Measurements from ENCODE around the gene SPATA6L. TPM values are rescaled to one million over a fixed set of nuclear protein-coding genes. Genes with fewer than 3 reads are reported as not detected.
A peak's percentile ranks its signal among the peaks of the same experiment; 100 is the strongest.

Gene SPATA6L
- total and polyA plus RNA-seq, 2 of the 4 experiments (the other 2 are of a cell fraction), result 0.18 to 0.84 TPM

- no peak overlapping the region for H3K18ac ChIP-seq (ENCODE audit: low read depth, low read length)
- no peak overlapping the region for H2AK5ac ChIP-seq (ENCODE audit: low read depth, low read length)
- no peak overlapping the region for H2BK5ac ChIP-seq (ENCODE audit: low read depth, low read length, poor library complexity, severe bottlenecking)
- H3K56ac ChIP-seq (ENCODE audit: extremely low read depth, insufficient read depth, low read length), result no peak overlapping the region
- H3K23ac ChIP-seq (ENCODE audit: low read depth, low read length), result no peak overlapping the region
- H3K4me2 ChIP-seq (ENCODE audit: low read depth, low read length), result no peak overlapping the region
- no peaks in the 10 kb centered on the region for H3K27me3 ChIP-seq (ENCODE audit: control insufficient read depth, insufficient read depth, low read length)
- ATAC-seq (ENCODE audit: low read depth) (peak; percentile 72), DNase-seq (peak; percentile 64)
- no peak overlapping the region for H2AK9ac ChIP-seq (replicated peaks; ENCODE audit: low read depth, low read length, poor library complexity)
- BruUV-seq (replicated peaks), result no TSS peak
- no peak overlapping the region for H2BK15ac ChIP-seq (ENCODE audit: low read depth, low read length)
- H3K79me1 ChIP-seq (ENCODE audit: low read depth in 1 of 2, low read length in 2 of 2), result no peaks in the 10 kb centered on the region
- H3K4me3 ChIP-seq (ENCODE audit: insufficient read depth, low read depth, low read length), result no peak overlapping the region
- no peak overlapping the region for H4K8ac ChIP-seq (ENCODE audit: low read depth in 2 of 2, low read length in 2 of 2)
- ChIA-PET CTCF (interaction anchor here (1.2 kb wide), 1 partner anchor 10 kb away, joined by 3 read pairs; no protein-coding TSS in a partner anchor), POLR2A (ENCODE audit: unreplicated experiment) (interaction anchor here (0.6 kb wide), 1 partner anchor 29 kb away, joined by 6 read pairs; no protein-coding TSS in a partner anchor)
- H4K5ac ChIP-seq (ENCODE audit: low read depth, low read length), result no peak overlapping the region
- H3K9me1 ChIP-seq (ENCODE audit: insufficient read depth, low read length), result no peaks in the 10 kb centered on the region
- no peak overlapping the region for H2BK120ac ChIP-seq (ENCODE audit: low read depth, low read length)
- H3K4me1 ChIP-seq (ENCODE audit: control insufficient read depth, insufficient read depth, low read length), result no peaks in the 10 kb centered on the region; the same call in 1 of the 2 replicates
- no peaks in the 10 kb centered on the region for H3K36me3 ChIP-seq (ENCODE audit: control insufficient read depth, insufficient read depth, low read length)
- no peak overlapping the region for H2BK20ac ChIP-seq (ENCODE audit: low read depth, low read length)
- 17% methylated on average over 1 of the region's 4 CpGs; no CpG with 5 or more reads in 1 of the 2 experiments for WGBS, 2 experiments (ENCODE audit: extremely low coverage in 2 of 2, insufficient read length in 1 of 2)
- no peak overlapping the region for H3K4ac ChIP-seq (ENCODE audit: low read depth, low read length)
- H4K91ac ChIP-seq (ENCODE audit: insufficient read depth, low read depth, low read length), result no peak overlapping the region
- intact Hi-C loops (cut with micrococcal nuclease), result no loop called here
- no peaks in the 10 kb centered on the region for H4K20me1 ChIP-seq (ENCODE audit: insufficient read depth, low read length)
- in situ Hi-C loops (cut with MboI; ENCODE audit: low sequenced_read_pairs), result no loop called here
- no peak for TF ChIP-seq RFX5 (IDR thresholded peaks at IDR 0.05; ENCODE audit: low read depth, low read length)
- TF ChIP-seq MXI1 (IDR thresholded peaks at IDR 0.05; ENCODE audit: borderline replicate concordance, low read depth, low read length), result no peak
- peak; percentile 65; the same call in 1 of the 2 replicates for TF ChIP-seq BHLHE40 (IDR thresholded peaks at IDR 0.05; ENCODE audit: low read depth, low read length)
- TF ChIP-seq CEBPB (IDR thresholded peaks at IDR 0.05; ENCODE audit: low read depth, low read length), result peak; percentile 44
- no peaks in the 10 kb centered on the region for H3K9me3 ChIP-seq (ENCODE audit: control insufficient read depth, insufficient read depth, low read length)
- dilution Hi-C loops (cut with HindIII; ENCODE audit: low sequenced_read_pairs, unreplicated experiment), result no loop called here
- no peak overlapping the region for H3K9ac ChIP-seq (ENCODE audit: low read depth, low read length)
- H2AFZ ChIP-seq (replicated peaks; ENCODE audit: low read length, poor library complexity), result no peak overlapping the region
- H3K27ac ChIP-seq (ENCODE audit: insufficient read depth, low read length), result no peak overlapping the region
- H3K14ac ChIP-seq (replicated peaks; ENCODE audit: low read depth, low read length), result no peak overlapping the region
Measured at GRCh38 chr9:4615251-4615650, 51.0 kb downstream of the SPATA6L start.
